Right cardiac atrium (tissue), 5 donors: Measurements from ENCODE around the gene PITPNM1. TPM values are rescaled to one million over a fixed set of nuclear protein-coding genes. Genes with fewer than 3 reads are reported as not detected.
"Not testable (repeated sequence)": the region's sequence is repeated elsewhere in the genome, so short reads cannot be mapped to it uniquely, and the experiment has no call there.

ENCODE experiments used
- ATAC-seq, 2 donors: fragments of 200-7000 bp; cut with Tn5 transposase; one replicate each; pipeline versions ENCODE4 v1.8.0 to v1.9.1; 2020; ENCODE audit warnings: moderate library complexity in 2 of 2, mild to moderate bottlenecking in 1 of 2
- DNase-seq, 3 donors: peaks; one replicate each; pipeline ENCODE4 v3.0.0-alpha.2; 2020
- H3K27ac ChIP-seq: one replicate; pipeline ENCODE4 v1.5.1; 2013; ENCODE audit warnings: mild to moderate bottlenecking, low read length, control low read depth, moderate library complexity
- H3K27me3 ChIP-seq: one replicate; pipeline ENCODE4 v1.6.1; 2013; ENCODE audit not compliant: control insufficient read depth, insufficient read depth
- H3K4me1 ChIP-seq: one replicate; pipeline ENCODE4 v1.6.1; 2013; ENCODE audit warnings: low read length; ENCODE audit not compliant: control insufficient read depth, insufficient read depth
- H3K4me3 ChIP-seq: one replicate; pipeline ENCODE4 v1.5.1; 2013; ENCODE audit warnings: low read length, control low read depth
- H3K9me3 ChIP-seq: one replicate; pipeline ENCODE4 v1.6.1; 2013; ENCODE audit warnings: low read length; ENCODE audit not compliant: control insufficient read depth
- WGBS: extraction: QIAGEN DNeasy Blood & Tissue Kit; methylation state at CpG from one replicate; pipeline ENCODE4 v1.1.7; 2013; 5-methylcytosine and 5-hydroxymethylcytosine counted together
- intact Hi-C, 4 donors: fragments of 100-400 bp; cut with DNase I; formaldehyde crosslinking; loops; one replicate each; pipeline versions ENCODE4 v1.11.0 to v1.14.0; 2022 to 2023
- polyA plus RNA-seq: library from polyadenylated mRNA; stranded (reverse); fragments of 200-250 nt; gene quantifications from one replicate; pipeline ENCODE4 v1.2.3, GENCODE V29; 2013
- total RNA-seq, 4 donors: library from RNA; stranded (reverse); fragmentation: NEBNext Ultra II Directional; extraction: Animal tissue kit (Norgen Biotek cat#: 25700); gene quantifications; one replicate each; pipeline ENCODE4 v1.2.1, GENCODE V29; 2021
- donor health status: healthy with polysubstance abuse.
- donor health status: DM: no; HTN: yes; CAD: no.
- donor health status: DM: no; HTN: no; CAD: no.
- donor health status: DM: no; HTN: yes; CAD: no; lungs with severe emphysema.
- donor health status: DM: yes; HTN: yes; CAD: no.

PITPNM1 gene
- total and polyA plus RNA-seq, 5 donors: 13.7 to 26.3 (median 22.7) TPM

GRCh38 chr11:67493548-67494370 is 11.4 kb downstream of the PITPNM1 start:
- peak in 1 of 3 donors; percentile 67 for DNase-seq
- WGBS: 96% methylated on average over 65 of the region's 65 CpGs

GRCh38 chr11:67492801-67493547 is 12.2 kb downstream of the PITPNM1 start:
- Histone ChIP-seq H3K4me3 (no peak overlapping the region), H3K4me1 (no peaks in the 10 kb centered on the region), H3K27ac (no peak overlapping the region), H3K9me3 (no peaks in the 10 kb centered on the region), H3K27me3 (no peaks in the 10 kb centered on the region)
- WGBS: 82% methylated on average over 46 of the region's 46 CpGs
- no peak for ATAC-seq
- DNase-seq: peak in 1 of 3 donors; percentile 63
- intact Hi-C loops: no loop called here

More at GRCh38 chr11:67493548-67494370, 11.4 kb downstream of the PITPNM1 start:
- H3K9me3 ChIP-seq: no peaks in the 10 kb centered on the region
- H3K4me1 ChIP-seq: no peaks in the 10 kb centered on the region
- intact Hi-C loops: no loop called here
- H3K27ac ChIP-seq: no peak overlapping the region
- H3K27me3 ChIP-seq: no peaks in the 10 kb centered on the region
- H3K4me3 ChIP-seq: no peak overlapping the region
- no peak for ATAC-seq

- no peak overlapping the region for H3K4me3 ChIP-seq
- 85% methylated on average over 19 of the region's 19 CpGs for WGBS
- no peaks in the 10 kb centered on the region for H3K27me3 ChIP-seq
- no peak overlapping the region for H3K27ac ChIP-seq
- DNase-seq: peak in 1 of 3 donors; percentile 50
- H3K4me1 ChIP-seq: no peaks in the 10 kb centered on the region
- ATAC-seq: no peak
- intact Hi-C loops: no loop called here
- H3K9me3 ChIP-seq: no peaks in the 10 kb centered on the region
Measured at GRCh38 chr11:67492069-67492727, 13.0 kb downstream of the PITPNM1 start.

- Histone ChIP-seq H3K4me3 (no peak overlapping the region), H3K9me3 (no peaks in the 10 kb centered on the region), H3K4me1 (no peaks in the 10 kb centered on the region), H3K27ac (no peak overlapping the region), H3K27me3 (no peaks in the 10 kb centered on the region)
- peak in 1 of 3 donors; percentile 51 for DNase-seq
- WGBS: 79% methylated on average over 24 of the region's 24 CpGs
- ATAC-seq: no peak
- intact Hi-C loops: no loop called here
Measured at GRCh38 chr11:67491276-67492068, 13.7 kb downstream of the PITPNM1 start.

- H3K27ac ChIP-seq: no peak overlapping the region
- DNase-seq: peak in 1 of 3 donors; percentile 48
- H3K4me1 ChIP-seq: no peaks in the 10 kb centered on the region
- WGBS: 70% methylated on average over 15 of the region's 15 CpGs
- intact Hi-C loops: no loop called here
- H3K9me3 ChIP-seq: no peaks in the 10 kb centered on the region
- no peak overlapping the region for H3K4me3 ChIP-seq
- H3K27me3 ChIP-seq: no peaks in the 10 kb centered on the region
- ATAC-seq: no peak
Measured at GRCh38 chr11:67490727-67491065, 14.5 kb downstream of the PITPNM1 start.

GRCh38 chr11:67489885-67490726 is 15.1 kb downstream of the PITPNM1 start:
- DNase-seq (peak in 1 of 3 donors; percentile 53), ATAC-seq (no peak)
- no peak overlapping the region for H3K4me3 ChIP-seq
- no peaks in the 10 kb centered on the region for H3K9me3 ChIP-seq
- H3K27ac ChIP-seq: no peak overlapping the region
- intact Hi-C loops: no loop called here
- H3K4me1 ChIP-seq: no peaks in the 10 kb centered on the region
- WGBS: 87% methylated on average over 23 of the region's 23 CpGs
- no peaks in the 10 kb centered on the region for H3K27me3 ChIP-seq

GRCh38 chr11:67489203-67489884 is 15.8 kb downstream of the PITPNM1 start:
- H3K27ac ChIP-seq: no peak overlapping the region
- DNase-seq (peak in 2 of 3 donors; percentile 44 to 55), ATAC-seq (no peak)
- no peak overlapping the region for H3K4me3 ChIP-seq
- no peaks in the 10 kb centered on the region for H3K27me3 ChIP-seq
- no peaks in the 10 kb centered on the region for H3K9me3 ChIP-seq
- intact Hi-C loops: no loop called here
- 81% methylated on average over 25 of the region's 25 CpGs for WGBS
- peaks cover 6% of the 10 kb centered on the region for H3K4me1 ChIP-seq

- H3K4me3 ChIP-seq: no peak overlapping the region
- H3K4me1 ChIP-seq: peaks cover 14% of the 10 kb centered on the region
- no peaks in the 10 kb centered on the region for H3K9me3 ChIP-seq
- intact Hi-C loops: no loop called here
- H3K27me3 ChIP-seq: no peaks in the 10 kb centered on the region
- WGBS: 88% methylated on average over 20 of the region's 20 CpGs
- DNase-seq (peak in 2 of 3 donors; percentile 32 to 40), ATAC-seq (no peak)
- no peak overlapping the region for H3K27ac ChIP-seq
Measured at GRCh38 chr11:67486481-67487195, 18.5 kb downstream of the PITPNM1 start.

- intact Hi-C loops, ATAC-seq: not testable (repeated sequence)
- WGBS: 88% methylated on average over 7 of the region's 7 CpGs
Measured at GRCh38 chr11:67485873-67486361, 19.2 kb downstream of the PITPNM1 start.

More at GRCh38 chr11:67485873-67486361, 19.2 kb downstream of the PITPNM1 start:
- peaks cover 14% of the 10 kb centered on the region for H3K4me1 ChIP-seq
- peak in 2 of 3 donors; percentile 47 to 51 for DNase-seq
- H3K27me3 ChIP-seq, H3K27ac ChIP-seq, H3K9me3 ChIP-seq, H3K4me3 ChIP-seq: not testable (repeated sequence)
